MM.1S (cell line): ENCODE measurements around the gene ZBTB7C.

Experiments used
- EZH2 ChIP-seq: fragments of 300-600 bp; sonication (generic); optimal IDR thresholded peaks from 2 replicates; pipeline ENCODE3; 2017; ENCODE audit warnings: low read depth, mild to moderate bottlenecking, antibody characterized with exemption, low read length, mixed read lengths
- EZH2phosphoT487 ChIP-seq: fragments of 300-600 bp; sonication (generic); IDR thresholded peaks from 2 replicates; pipeline ENCODE4 v1.6.1; 2018; ENCODE audit warnings: antibody characterized with exemption, low read length
- TF ChIP-seq, protein P1 (sequence below): fragments of 300-600 bp; sonication (generic); IDR thresholded peaks from 2 replicates; pipeline ENCODE4 v1.5.1; 2016; ENCODE audit warnings: antibody characterized with exemption, low read length, mixed read lengths

DNA sequence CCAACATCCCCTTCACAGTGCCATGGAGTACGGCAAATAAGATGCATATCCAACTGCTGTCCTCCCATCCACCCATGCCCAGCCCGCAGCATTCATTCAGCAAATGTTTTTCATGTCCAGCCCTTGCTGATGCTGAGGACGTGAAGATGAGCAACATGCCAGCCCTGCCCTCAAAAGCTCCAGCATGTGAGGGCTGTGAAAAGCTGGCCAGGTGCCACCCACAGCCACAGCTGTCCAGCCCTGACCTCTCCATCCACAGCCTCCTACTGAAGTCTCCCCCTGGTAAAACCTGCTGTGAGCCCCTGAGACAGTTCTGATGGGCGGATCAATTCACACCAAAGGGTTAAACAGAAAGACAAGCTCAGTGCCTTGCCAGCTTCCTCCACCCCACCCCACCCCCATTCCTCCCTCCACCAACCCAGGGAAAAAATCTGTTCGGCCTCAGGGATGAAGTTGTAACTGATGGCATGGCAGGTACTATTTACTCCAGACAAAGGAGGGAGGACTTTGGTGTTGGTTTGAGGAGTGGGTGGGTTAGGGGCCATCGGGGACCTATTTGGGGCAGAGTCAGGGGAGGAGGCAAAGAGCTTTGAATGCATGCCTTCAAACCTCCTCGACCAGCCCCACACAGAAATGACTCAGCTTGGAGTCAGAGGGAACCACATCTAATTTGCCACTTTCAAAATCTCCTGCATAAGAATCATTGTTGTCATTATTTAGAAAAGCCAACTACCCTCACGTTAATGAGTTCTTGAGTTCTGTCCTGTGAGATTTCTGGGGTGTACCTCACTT, 4.3 kb downstream of the ZBTB7C start:
- TF ChIP-seq, protein P1, sequence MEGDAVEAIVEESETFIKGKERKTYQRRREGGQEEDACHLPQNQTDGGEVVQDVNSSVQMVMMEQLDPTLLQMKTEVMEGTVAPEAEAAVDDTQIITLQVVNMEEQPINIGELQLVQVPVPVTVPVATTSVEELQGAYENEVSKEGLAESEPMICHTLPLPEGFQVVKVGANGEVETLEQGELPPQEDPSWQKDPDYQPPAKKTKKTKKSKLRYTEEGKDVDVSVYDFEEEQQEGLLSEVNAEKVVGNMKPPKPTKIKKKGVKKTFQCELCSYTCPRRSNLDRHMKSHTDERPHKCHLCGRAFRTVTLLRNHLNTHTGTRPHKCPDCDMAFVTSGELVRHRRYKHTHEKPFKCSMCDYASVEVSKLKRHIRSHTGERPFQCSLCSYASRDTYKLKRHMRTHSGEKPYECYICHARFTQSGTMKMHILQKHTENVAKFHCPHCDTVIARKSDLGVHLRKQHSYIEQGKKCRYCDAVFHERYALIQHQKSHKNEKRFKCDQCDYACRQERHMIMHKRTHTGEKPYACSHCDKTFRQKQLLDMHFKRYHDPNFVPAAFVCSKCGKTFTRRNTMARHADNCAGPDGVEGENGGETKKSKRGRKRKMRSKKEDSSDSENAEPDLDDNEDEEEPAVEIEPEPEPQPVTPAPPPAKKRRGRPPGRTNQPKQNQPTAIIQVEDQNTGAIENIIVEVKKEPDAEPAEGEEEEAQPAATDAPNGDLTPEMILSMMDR, result no peak
- TF ChIP-seq EZH2phosphoT487, result no peak
- no peak for TF ChIP-seq EZH2
